Endothelial cell (in vitro differentiated cells): Measurements from ENCODE around the gene RGS17. TPM values are rescaled to one million over a fixed set of nuclear protein-coding genes. Genes with fewer than 3 reads are reported as not detected.
"Not testable (repeated sequence)": the region's sequence is repeated elsewhere in the genome, so short reads cannot be mapped to it uniquely, and the experiment has no call there.

ENCODE experiments used
- DNase-seq: peaks from one replicate; pipeline ENCODE4 v3.0.0; 2021; ENCODE audit warnings: low spot score
- H3K27ac Mint-ChIP-seq: one replicate; pipeline ENCODE4 v1.8.0; 2021; ENCODE audit warnings: mixed read lengths, inconsistent platforms; ENCODE audit not compliant: unreplicated experiment
- H3K27me3 Mint-ChIP-seq: one replicate; pipeline ENCODE4 v1.8.0; 2021; ENCODE audit warnings: mild to moderate bottlenecking, moderate library complexity, mixed read lengths, inconsistent platforms; ENCODE audit not compliant: unreplicated experiment
- H3K36me3 Mint-ChIP-seq: one replicate; pipeline ENCODE4 v1.8.0; 2021; ENCODE audit warnings: mild to moderate bottlenecking, low read depth, mixed read lengths, inconsistent platforms; ENCODE audit not compliant: unreplicated experiment
- H3K4me1 Mint-ChIP-seq: one replicate; pipeline ENCODE4 v1.8.0; 2021; ENCODE audit warnings: mild to moderate bottlenecking, mixed read lengths, inconsistent platforms; ENCODE audit not compliant: unreplicated experiment
- H3K4me3 Mint-ChIP-seq: one replicate; pipeline ENCODE4 v1.8.0; 2021; ENCODE audit warnings: mild to moderate bottlenecking, mixed read lengths, inconsistent platforms; ENCODE audit not compliant: unreplicated experiment
- H3K9me3 Mint-ChIP-seq: one replicate; pipeline ENCODE4 v1.8.0; 2021; ENCODE audit warnings: mixed read lengths, inconsistent platforms; ENCODE audit not compliant: unreplicated experiment
- total RNA-seq: library from RNA; stranded (reverse); fragmentation: NEBNext Ultra II Directional; extraction: Animal tissue kit (Norgen Biotek cat#: 25700); gene quantifications from one replicate; pipeline ENCODE4 v1.2.1, GENCODE V29; 2021; ENCODE audit not compliant: unreplicated experiment
- TF ChIP-seq, protein P1 (sequence below): fragments of 200-600 bp; sonication (generic); IDR thresholded peaks from one replicate; pipeline ENCODE4 v1.5.0; 2021; ENCODE audit warnings: antibody characterized with exemption; ENCODE audit not compliant: unreplicated experiment

RGS17 gene
- total RNA-seq, 1 donor from 2014 or later: 12.0 TPM

GRCh38 chr6:153002613-153003365 is 128.3 kb downstream of the RGS17 start, which contains the start of gene MTRF1L:
Gene MTRF1L (minus strand): TSS chr6:153002709. CDS start chr6:153002685, 24 bp downstream.
- peaks cover 8% of the 10 kb centered on the region for H3K36me3 Mint-ChIP-seq

DNA sequence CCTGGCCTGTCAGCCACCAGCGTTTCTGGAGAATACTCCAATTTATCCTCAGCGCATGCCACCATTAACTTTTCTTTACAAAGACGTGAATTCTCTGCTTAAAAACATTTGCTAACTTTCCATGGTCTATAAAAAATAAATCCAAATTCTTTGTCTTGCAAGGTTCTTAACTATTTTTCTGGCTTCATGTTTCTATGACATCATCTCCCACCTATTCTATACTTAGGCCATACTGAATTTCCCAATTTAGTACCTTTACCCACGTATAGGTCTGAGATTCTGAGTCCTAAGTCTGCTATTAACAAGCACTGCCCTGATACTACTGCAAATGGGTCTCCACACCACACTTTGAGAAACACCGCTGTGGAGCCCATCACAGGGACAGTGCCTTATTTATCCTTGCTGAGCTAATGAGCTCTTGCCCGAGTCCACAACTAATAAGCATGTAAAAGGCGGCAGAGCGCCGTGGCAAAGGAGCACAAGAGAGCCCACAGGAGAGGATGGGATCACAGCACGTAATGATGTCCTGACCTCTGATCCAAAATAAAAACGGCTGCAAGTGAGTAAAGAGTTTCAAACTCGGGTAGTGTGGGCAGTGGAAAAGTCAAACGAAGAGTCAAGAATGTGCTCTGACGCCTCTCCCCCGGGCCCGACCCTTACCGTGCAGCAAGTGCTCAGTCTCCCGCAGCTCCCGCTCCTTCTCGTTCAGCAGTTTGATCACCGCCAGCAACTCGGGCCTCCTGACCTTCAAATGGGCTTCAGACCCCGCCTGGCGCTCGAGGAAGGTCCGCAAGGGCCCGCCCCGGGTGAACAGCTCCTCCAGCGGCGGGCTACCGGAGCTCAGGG is 129.1 kb downstream of the RGS17 start:
- Mint-ChIP-seq H3K27me3 (peaks cover 11% of the 10 kb centered on the region), H3K36me3 (peaks cover 11% of the 10 kb centered on the region), H3K9me3 (no peaks in the 10 kb centered on the region), H3K27ac (peak overlapping the region; percentile 96), H3K4me3 (peak overlapping the region; percentile 95), H3K4me1 (peaks cover 29% of the 10 kb centered on the region)
- no peak for DNase-seq
- TF ChIP-seq, protein P1, sequence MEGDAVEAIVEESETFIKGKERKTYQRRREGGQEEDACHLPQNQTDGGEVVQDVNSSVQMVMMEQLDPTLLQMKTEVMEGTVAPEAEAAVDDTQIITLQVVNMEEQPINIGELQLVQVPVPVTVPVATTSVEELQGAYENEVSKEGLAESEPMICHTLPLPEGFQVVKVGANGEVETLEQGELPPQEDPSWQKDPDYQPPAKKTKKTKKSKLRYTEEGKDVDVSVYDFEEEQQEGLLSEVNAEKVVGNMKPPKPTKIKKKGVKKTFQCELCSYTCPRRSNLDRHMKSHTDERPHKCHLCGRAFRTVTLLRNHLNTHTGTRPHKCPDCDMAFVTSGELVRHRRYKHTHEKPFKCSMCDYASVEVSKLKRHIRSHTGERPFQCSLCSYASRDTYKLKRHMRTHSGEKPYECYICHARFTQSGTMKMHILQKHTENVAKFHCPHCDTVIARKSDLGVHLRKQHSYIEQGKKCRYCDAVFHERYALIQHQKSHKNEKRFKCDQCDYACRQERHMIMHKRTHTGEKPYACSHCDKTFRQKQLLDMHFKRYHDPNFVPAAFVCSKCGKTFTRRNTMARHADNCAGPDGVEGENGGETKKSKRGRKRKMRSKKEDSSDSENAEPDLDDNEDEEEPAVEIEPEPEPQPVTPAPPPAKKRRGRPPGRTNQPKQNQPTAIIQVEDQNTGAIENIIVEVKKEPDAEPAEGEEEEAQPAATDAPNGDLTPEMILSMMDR: no peak

More at GRCh38 chr6:153002613-153003365, 128.3 kb downstream of the RGS17 start, which contains the start of gene MTRF1L:
- TF ChIP-seq, protein P1: no peak
- Mint-ChIP-seq H3K27ac (peak within 1 kb of the TSS; percentile 98), H3K27me3 (peaks cover 11% of the 10 kb centered on the region), H3K9me3 (no peaks in the 10 kb centered on the region), H3K4me1 (peaks cover 26% of the 10 kb centered on the region), H3K4me3 (peak within 1 kb of the TSS; percentile 95)
- peak; percentile 91 for DNase-seq

GRCh38 chr6:153000790-153001189 is 130.3 kb downstream of the RGS17 start:
- not testable (repeated sequence) for H3K9me3 Mint-ChIP-seq, DNase-seq
- Mint-ChIP-seq H3K27ac (peak overlapping the region; percentile 33), H3K36me3 (peaks cover 17% of the 10 kb centered on the region), H3K27me3 (peaks cover 11% of the 10 kb centered on the region), H3K4me3 (peak overlapping the region; percentile 95), H3K4me1 (peaks cover 34% of the 10 kb centered on the region)

- H3K4me1 Mint-ChIP-seq: peaks cover 34% of the 10 kb centered on the region
- TF ChIP-seq, protein P1: no peak
- no peaks in the 10 kb centered on the region for H3K9me3 Mint-ChIP-seq
- no peak for DNase-seq
- H3K27me3 Mint-ChIP-seq: peaks cover 11% of the 10 kb centered on the region
- H3K36me3 Mint-ChIP-seq: peaks cover 17% of the 10 kb centered on the region
- H3K4me3 Mint-ChIP-seq: peak overlapping the region; percentile 82
- H3K27ac Mint-ChIP-seq: no peak overlapping the region
Observed at GRCh38 chr6:153000243-153000642, 130.8 kb downstream of the RGS17 start.

GRCh38 chr6:152999538-152999937 is 131.5 kb downstream of the RGS17 start:
- peaks cover 17% of the 10 kb centered on the region for H3K36me3 Mint-ChIP-seq
- peak overlapping the region; percentile 25 for H3K27ac Mint-ChIP-seq
- DNase-seq, H3K4me3 Mint-ChIP-seq, H3K9me3 Mint-ChIP-seq: not testable (repeated sequence)
- H3K4me1 Mint-ChIP-seq: peaks cover 34% of the 10 kb centered on the region
- H3K27me3 Mint-ChIP-seq: peaks cover 11% of the 10 kb centered on the region
